Ishikawa (cell line): ENCODE results near the gene ATP6V0B.

ENCODE experiments used
- CEBPB ChIP-seq: IDR thresholded peaks from 2 replicates; pipeline ENCODE4 v1.6.1; 2012
- CREB1 ChIP-seq: IDR thresholded peaks from 2 replicates; pipeline ENCODE4 v1.6.1; 2012; ENCODE audit warnings: low read depth
- EP300 ChIP-seq: IDR thresholded peaks from 2 replicates; pipeline ENCODE4 v1.6.1; 2012; ENCODE audit warnings: borderline replicate concordance
- NFIC ChIP-seq: IDR thresholded peaks from 2 replicates; pipeline ENCODE4 v1.6.1; 2012
- RAD21 ChIP-seq: IDR thresholded peaks from 2 replicates; pipeline ENCODE4 v1.6.1; 2012; ENCODE audit warnings: low read depth
- TAF1 ChIP-seq: IDR thresholded peaks from 2 replicates; pipeline ENCODE4 v1.6.1; 2012; ENCODE audit warnings: low read depth, mild to moderate bottlenecking
- TCF12 ChIP-seq: IDR thresholded peaks from 2 replicates; pipeline ENCODE4 v1.6.1; 2012; ENCODE audit warnings: low read depth
- TEAD4 ChIP-seq: IDR thresholded peaks from 2 replicates; pipeline ENCODE4 v1.6.1; 2012
- TF ChIP-seq, protein P1 (sequence below): IDR thresholded peaks from 2 replicates; pipeline ENCODE4 v1.6.1; 2012; ENCODE audit warnings: low read depth, mild to moderate bottlenecking

DNA sequence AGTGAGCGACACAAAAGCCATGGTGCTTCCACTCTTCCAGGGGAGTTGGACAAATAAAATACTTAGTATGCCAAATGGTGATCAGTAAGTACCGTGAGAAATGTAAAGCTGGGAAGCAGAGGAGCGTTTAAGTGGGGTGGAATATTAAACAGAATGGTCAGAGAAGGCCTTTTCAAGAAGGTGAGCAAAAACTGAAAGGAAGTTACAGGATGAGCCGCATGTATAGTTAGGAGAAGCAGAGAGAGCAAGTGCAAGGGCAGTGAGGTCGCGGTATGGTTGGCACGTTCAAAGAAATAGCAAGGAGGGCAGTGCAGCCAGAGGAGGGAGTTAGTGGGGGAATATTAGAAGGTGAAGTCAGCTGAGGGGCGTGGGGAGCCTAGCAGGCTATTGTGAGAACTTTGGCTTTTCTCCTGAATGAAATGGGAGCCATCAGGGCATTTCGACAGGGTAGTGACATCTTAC lies 748 bp upstream of the ATP6V0B start:
- TF ChIP-seq RAD21 (no peak), EP300 (no peak), CEBPB (no peak), TAF1 (no peak), TCF12 (no peak), NFIC (no peak), TEAD4 (no peak), CREB1 (no peak)
- TF ChIP-seq, protein P1, sequence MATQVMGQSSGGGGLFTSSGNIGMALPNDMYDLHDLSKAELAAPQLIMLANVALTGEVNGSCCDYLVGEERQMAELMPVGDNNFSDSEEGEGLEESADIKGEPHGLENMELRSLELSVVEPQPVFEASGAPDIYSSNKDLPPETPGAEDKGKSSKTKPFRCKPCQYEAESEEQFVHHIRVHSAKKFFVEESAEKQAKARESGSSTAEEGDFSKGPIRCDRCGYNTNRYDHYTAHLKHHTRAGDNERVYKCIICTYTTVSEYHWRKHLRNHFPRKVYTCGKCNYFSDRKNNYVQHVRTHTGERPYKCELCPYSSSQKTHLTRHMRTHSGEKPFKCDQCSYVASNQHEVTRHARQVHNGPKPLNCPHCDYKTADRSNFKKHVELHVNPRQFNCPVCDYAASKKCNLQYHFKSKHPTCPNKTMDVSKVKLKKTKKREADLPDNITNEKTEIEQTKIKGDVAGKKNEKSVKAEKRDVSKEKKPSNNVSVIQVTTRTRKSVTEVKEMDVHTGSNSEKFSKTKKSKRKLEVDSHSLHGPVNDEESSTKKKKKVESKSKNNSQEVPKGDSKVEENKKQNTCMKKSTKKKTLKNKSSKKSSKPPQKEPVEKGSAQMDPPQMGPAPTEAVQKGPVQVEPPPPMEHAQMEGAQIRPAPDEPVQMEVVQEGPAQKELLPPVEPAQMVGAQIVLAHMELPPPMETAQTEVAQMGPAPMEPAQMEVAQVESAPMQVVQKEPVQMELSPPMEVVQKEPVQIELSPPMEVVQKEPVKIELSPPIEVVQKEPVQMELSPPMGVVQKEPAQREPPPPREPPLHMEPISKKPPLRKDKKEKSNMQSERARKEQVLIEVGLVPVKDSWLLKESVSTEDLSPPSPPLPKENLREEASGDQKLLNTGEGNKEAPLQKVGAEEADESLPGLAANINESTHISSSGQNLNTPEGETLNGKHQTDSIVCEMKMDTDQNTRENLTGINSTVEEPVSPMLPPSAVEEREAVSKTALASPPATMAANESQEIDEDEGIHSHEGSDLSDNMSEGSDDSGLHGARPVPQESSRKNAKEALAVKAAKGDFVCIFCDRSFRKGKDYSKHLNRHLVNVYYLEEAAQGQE, result no peak
